Measurements from ENCODE around the gene EFNA1. TPM values are rescaled to one million over a fixed set of nuclear protein-coding genes. Genes with fewer than 3 reads are reported as not detected.

EFNA1 gene
- total and polyA plus RNA-seq, 2 donors (not counting 3 experiments of a cell fraction or from before 2014, with no cell fraction given): 107 to 289 TPM

DNA sequence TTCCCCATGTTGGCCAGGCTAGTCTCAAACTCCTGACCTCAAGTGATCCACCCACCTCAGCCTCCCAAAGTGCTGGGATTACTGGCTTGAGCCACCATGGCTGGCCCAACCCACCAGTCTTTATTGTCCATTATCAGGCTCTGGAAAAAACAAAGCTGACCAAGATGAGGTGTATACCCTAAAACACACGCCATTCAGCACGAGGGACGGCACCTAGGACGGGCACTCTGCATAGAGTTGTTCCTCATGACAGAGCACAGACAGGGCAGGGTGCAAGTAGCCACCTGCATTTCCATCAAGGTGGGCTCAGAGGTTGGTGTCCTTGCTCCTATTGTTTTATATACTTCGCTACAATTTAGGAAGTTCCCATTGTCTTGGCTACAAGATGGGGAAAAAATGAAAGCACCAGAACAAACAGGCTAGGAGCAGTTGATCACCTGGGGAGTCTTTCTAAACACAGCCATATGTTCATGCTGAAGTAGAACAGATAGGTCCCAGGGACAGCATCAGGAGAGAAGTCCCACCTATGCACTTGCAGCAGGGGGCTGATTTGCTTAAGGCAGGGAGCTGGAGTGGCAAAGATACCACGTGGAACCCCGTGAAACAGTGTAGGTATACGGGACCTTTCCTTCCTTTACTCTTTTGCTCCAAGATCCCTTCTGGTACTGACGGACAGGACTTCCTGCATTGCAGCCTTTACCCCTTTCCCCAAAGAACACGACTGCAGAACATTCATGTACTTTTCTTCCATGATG lies 41.0 kb downstream of the EFNA1 start:
- Histone ChIP-seq H3K4me1 (ENCODE audit: control insufficient read depth, extremely low read depth, insufficient read depth, low read length) (peaks cover 25% of the 10 kb centered on the region), H3K4me3 (replicated peaks in 1 of 3; ENCODE audit: insufficient read depth in 1 of 3, low read depth in 1 of 3, low read length in 3 of 3) (no peak overlapping the region), H3K27ac (ENCODE audit: insufficient read depth, low read depth, low read length) (no peak overlapping the region), H2AFZ (ENCODE audit: low read depth, low read length) (no peak overlapping the region), H3K79me2 (ENCODE audit: control insufficient read depth, insufficient read depth, low read length) (peaks cover 16% of the 10 kb centered on the region), H4K20me1 (replicated peaks; ENCODE audit: control insufficient read depth, extremely low read depth, insufficient read depth, low read length) (no peaks in the 10 kb centered on the region), H3K9me3 (replicated peaks; ENCODE audit: control insufficient read depth, insufficient read depth, low read length) (no peaks in the 10 kb centered on the region), H3K9me1 (replicated peaks; ENCODE audit: control insufficient read depth, extremely low read depth, insufficient read depth, low read length) (no peaks in the 10 kb centered on the region), H3K9ac (replicated peaks; ENCODE audit: extremely low read depth, insufficient read depth, low read length) (no peak overlapping the region), H3K27me3 (ENCODE audit: control insufficient read depth in 2 of 2, insufficient read depth in 2 of 2, low read length in 2 of 2) (no peaks in the 10 kb centered on the region), H3K4me2 (ENCODE audit: insufficient read depth, low read length) (no peak overlapping the region), H3K36me3 (ENCODE audit: control insufficient read depth in 2 of 2, extremely low read depth in 1 of 2, insufficient read depth in 2 of 2, low read length in 2 of 2) (peaks cover 3 to 9% of the 10 kb centered on the region in 2 experiments)
- BruUV-seq (replicated peaks): no TSS peak
- no peak for TF ChIP-seq GATA2 (IDR thresholded peaks at IDR 0.05; ENCODE audit: insufficient read depth, insufficient read length, low read depth, low read length)
- TF ChIP-seq MYC (IDR thresholded peaks at IDR 0.05; ENCODE audit: low read depth, low read length): no peak
- TF ChIP-seq, protein P1, sequence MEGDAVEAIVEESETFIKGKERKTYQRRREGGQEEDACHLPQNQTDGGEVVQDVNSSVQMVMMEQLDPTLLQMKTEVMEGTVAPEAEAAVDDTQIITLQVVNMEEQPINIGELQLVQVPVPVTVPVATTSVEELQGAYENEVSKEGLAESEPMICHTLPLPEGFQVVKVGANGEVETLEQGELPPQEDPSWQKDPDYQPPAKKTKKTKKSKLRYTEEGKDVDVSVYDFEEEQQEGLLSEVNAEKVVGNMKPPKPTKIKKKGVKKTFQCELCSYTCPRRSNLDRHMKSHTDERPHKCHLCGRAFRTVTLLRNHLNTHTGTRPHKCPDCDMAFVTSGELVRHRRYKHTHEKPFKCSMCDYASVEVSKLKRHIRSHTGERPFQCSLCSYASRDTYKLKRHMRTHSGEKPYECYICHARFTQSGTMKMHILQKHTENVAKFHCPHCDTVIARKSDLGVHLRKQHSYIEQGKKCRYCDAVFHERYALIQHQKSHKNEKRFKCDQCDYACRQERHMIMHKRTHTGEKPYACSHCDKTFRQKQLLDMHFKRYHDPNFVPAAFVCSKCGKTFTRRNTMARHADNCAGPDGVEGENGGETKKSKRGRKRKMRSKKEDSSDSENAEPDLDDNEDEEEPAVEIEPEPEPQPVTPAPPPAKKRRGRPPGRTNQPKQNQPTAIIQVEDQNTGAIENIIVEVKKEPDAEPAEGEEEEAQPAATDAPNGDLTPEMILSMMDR (IDR thresholded peaks at IDR 0.05; ENCODE audit: extremely low read depth in 1 of 2, insufficient read depth in 1 of 2, low read depth in 1 of 2, low read length in 2 of 2): no peak
- TF ChIP-seq, protein P2, sequence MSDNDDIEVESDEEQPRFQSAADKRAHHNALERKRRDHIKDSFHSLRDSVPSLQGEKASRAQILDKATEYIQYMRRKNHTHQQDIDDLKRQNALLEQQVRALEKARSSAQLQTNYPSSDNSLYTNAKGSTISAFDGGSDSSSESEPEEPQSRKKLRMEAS (IDR thresholded peaks at IDR 0.05; ENCODE audit: insufficient read depth, insufficient read length): no peak
- TF ChIP-seq POLR2A (IDR thresholded peaks at IDR 0.05; ENCODE audit: low read depth, low read length): no peak
- no peak for TF ChIP-seq FOS (IDR thresholded peaks at IDR 0.05; ENCODE audit: borderline replicate concordance, insufficient read depth, low read length)
- CTCF ChIA-PET: interaction anchor here (0.6 to 8.3 kb wide), 32 partner anchors 11 to 151 kb away, joined by 3 to 673 read pairs (median 6); partner anchors contain the start of genes DPM3, EFNA1, EFNA3 and SLC50A1
- intact Hi-C loops (cut with micrococcal nuclease): no loop called here
- no peak for FAIRE-seq
- dilution Hi-C loops (cut with MboI; ENCODE audit: extremely low pct_ligation_motif_present, low sequenced_read_pairs): no loop called here
- POLR2A ChIA-PET: interaction anchor here (1.7 kb wide), 1 partner anchor 77 kb away, joined by 5 read pairs; no protein-coding TSS in a partner anchor
- DNase-seq (ENCODE audit: low read depth, low spot score): no peak
